Mesendoderm (in vitro differentiated cells): ENCODE results near the gene CEACAM5.

Source experiments
- DNase-seq: peaks from one replicate; pipeline ENCODE4 v3.0.0; 2013
- H2AK5ac ChIP-seq: 2 replicates; pipeline ENCODE4 v1.6.1; 2013; ENCODE audit warnings: low read length, inconsistent platforms
- H2BK120ac ChIP-seq: 2 replicates; pipeline ENCODE4 v1.6.1; 2013; ENCODE audit warnings: low read depth, mild to moderate bottlenecking, low read length, moderate library complexity, mixed read lengths
- H2BK15ac ChIP-seq: replicated peaks from 2 replicates; pipeline ENCODE4 v1.6.1; 2013; ENCODE audit warnings: low read depth, mild to moderate bottlenecking, moderate library complexity
- H2BK5ac ChIP-seq: 2 replicates; pipeline ENCODE4 v1.6.1; 2013; ENCODE audit warnings: low read length, inconsistent platforms
- H3K18ac ChIP-seq: 2 replicates; pipeline ENCODE4 v1.6.1; 2013; ENCODE audit warnings: mild to moderate bottlenecking, low read length, mixed read lengths
- H3K23ac ChIP-seq: one replicate; pipeline ENCODE4 v1.6.1; 2013; ENCODE audit warnings: low read length
- H3K27ac ChIP-seq: 2 replicates; pipeline ENCODE4 v1.5.1; 2013; ENCODE audit warnings: low read depth, mild to moderate bottlenecking, inconsistent platforms, low read length, moderate library complexity
- H3K27me3 ChIP-seq: 2 replicates; pipeline ENCODE4 v1.6.1; 2013; ENCODE audit warnings: low read length, control low read depth, mild to moderate bottlenecking, inconsistent platforms; ENCODE audit not compliant: insufficient read depth, poor library complexity
- H3K36me3 ChIP-seq: 2 replicates; pipeline ENCODE4 v1.6.1; 2013; ENCODE audit warnings: low read length, inconsistent platforms; ENCODE audit not compliant: control insufficient read depth, insufficient read depth
- H3K4ac ChIP-seq: one replicate; pipeline ENCODE4 v1.6.1; 2013; ENCODE audit warnings: low read depth, mild to moderate bottlenecking, low read length, moderate library complexity
- H3K4me1 ChIP-seq: 2 replicates; pipeline ENCODE4 v1.6.1; 2013; ENCODE audit warnings: low read depth, low read length, inconsistent platforms; ENCODE audit not compliant: control insufficient read depth
- H3K4me2 ChIP-seq: 2 replicates; pipeline ENCODE4 v1.6.1; 2013; ENCODE audit warnings: low read length
- H3K4me3 ChIP-seq: 2 replicates; pipeline ENCODE4 v1.5.1; 2013; ENCODE audit warnings: mild to moderate bottlenecking, low read length
- H3K56ac ChIP-seq: one replicate; pipeline ENCODE4 v1.6.1; 2013; ENCODE audit warnings: low read length
- H3K79me1 ChIP-seq: 2 replicates; pipeline ENCODE4 v1.6.1; 2013; ENCODE audit warnings: low read length, inconsistent platforms
- H3K79me2 ChIP-seq: 2 replicates; pipeline ENCODE4 v1.6.1; 2013; ENCODE audit warnings: mild to moderate bottlenecking, low read length; ENCODE audit not compliant: control insufficient read depth, insufficient read depth
- H3K9ac ChIP-seq: 2 replicates; pipeline ENCODE4 v1.6.1; 2013; ENCODE audit warnings: low read length, inconsistent platforms
- H4K5ac ChIP-seq: one replicate; pipeline ENCODE4 v1.6.1; 2013; ENCODE audit warnings: low read length
- H4K8ac ChIP-seq: one replicate; pipeline ENCODE4 v1.6.1; 2013; ENCODE audit warnings: low read depth, mild to moderate bottlenecking, control low read depth, low read length, moderate library complexity
- WGBS: extraction: QIAGEN DNeasy Blood & Tissue Kit; methylation state at CpG from one replicate; pipeline ENCODE4 v1.1.7; 2013; ENCODE audit warnings: low lambda C conversion rate, missing lambda C conversion rate; ENCODE audit not compliant: insufficient coverage; ENCODE audit errors: extremely low coverage; 5-methylcytosine and 5-hydroxymethylcytosine counted together

The CEACAM5 gene

DNA sequence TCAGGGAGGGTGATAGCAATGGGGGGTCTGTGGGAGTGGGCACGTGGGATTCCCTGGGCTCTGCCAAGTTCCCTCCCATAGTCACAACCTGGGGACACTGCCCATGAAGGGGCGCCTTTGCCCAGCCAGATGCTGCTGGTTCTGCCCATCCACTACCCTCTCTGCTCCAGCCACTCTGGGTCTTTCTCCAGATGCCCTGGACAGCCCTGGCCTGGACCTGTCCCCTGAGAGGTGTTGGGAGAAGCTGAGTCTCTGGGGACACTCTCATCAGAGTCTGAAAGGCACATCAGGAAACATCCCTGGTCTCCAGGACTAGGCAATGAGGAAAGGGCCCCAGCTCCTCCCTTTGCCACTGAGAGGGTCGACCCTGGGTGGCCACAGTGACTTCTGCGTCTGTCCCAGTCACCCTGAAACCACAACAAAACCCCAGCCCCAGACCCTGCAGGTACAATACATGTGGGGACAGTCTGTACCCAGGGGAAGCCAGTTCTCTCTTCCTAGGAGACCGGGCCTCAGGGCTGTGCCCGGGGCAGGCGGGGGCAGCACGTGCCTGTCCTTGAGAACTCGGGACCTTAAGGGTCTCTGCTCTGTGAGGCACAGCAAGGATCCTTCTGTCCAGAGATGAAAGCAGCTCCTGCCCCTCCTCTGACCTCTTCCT is 11.1 kb upstream of the CEACAM5 start:
- no peak overlapping the region for H2BK5ac ChIP-seq
- H3K4me2 ChIP-seq, result no peak overlapping the region
- no peaks in the 10 kb centered on the region for H3K27me3 ChIP-seq
- no peak overlapping the region for H3K23ac ChIP-seq
- no peak for DNase-seq
- no peak overlapping the region for H2BK120ac ChIP-seq
- no peaks in the 10 kb centered on the region for H3K36me3 ChIP-seq
- H3K4me3 ChIP-seq, result no peak overlapping the region
- no peak overlapping the region for H4K8ac ChIP-seq
- no peak overlapping the region for H2BK15ac ChIP-seq
- no peak overlapping the region for H3K9ac ChIP-seq
- H3K79me1 ChIP-seq, result no peaks in the 10 kb centered on the region
- no CpG with 5 or more reads among the region's 9 CpGs for WGBS
- H3K79me2 ChIP-seq, result no peaks in the 10 kb centered on the region
- no peak overlapping the region for H4K5ac ChIP-seq
- no peak overlapping the region for H2AK5ac ChIP-seq
- no peak overlapping the region for H3K18ac ChIP-seq
- no peak overlapping the region for H3K27ac ChIP-seq
- H3K4ac ChIP-seq, result no peak overlapping the region
- no peaks in the 10 kb centered on the region for H3K4me1 ChIP-seq
- no peak overlapping the region for H3K56ac ChIP-seq

DNA sequence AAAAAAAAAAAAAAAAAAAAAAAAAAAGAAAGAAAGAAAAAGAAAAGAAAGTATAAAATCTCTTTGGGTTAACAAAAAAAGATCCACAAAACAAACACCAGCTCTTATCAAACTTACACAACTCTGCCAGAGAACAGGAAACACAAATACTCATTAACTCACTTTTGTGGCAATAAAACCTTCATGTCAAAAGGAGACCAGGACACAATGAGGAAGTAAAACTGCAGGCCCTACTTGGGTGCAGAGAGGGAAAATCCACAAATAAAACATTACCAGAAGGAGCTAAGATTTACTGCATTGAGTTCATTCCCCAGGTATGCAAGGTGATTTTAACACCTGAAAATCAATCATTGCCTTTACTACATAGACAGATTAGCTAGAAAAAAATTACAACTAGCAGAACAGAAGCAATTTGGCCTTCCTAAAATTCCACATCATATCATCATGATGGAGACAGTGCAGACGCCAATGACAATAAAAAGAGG is 9.6 kb upstream of the CEACAM5 start:
- Histone ChIP-seq H4K5ac (no peak overlapping the region), H3K27ac (no peak overlapping the region), H2BK120ac (no peak overlapping the region), H4K8ac (no peak overlapping the region), H3K4me1 (no peaks in the 10 kb centered on the region), H3K56ac (no peak overlapping the region), H2BK15ac (no peak overlapping the region), H2AK5ac (no peak overlapping the region), H3K79me1 (no peaks in the 10 kb centered on the region), H3K79me2 (no peaks in the 10 kb centered on the region), H3K4me2 (no peak overlapping the region), H2BK5ac (no peak overlapping the region), H3K23ac (no peak overlapping the region), H3K27me3 (no peaks in the 10 kb centered on the region), H3K18ac (no peak overlapping the region), H3K4ac (no peak overlapping the region), H3K9ac (no peak overlapping the region), H3K36me3 (no peaks in the 10 kb centered on the region), H3K4me3 (no peak overlapping the region)
- WGBS, result no CpG with 5 or more reads among the region's 1 CpG
- no peak for DNase-seq

DNA sequence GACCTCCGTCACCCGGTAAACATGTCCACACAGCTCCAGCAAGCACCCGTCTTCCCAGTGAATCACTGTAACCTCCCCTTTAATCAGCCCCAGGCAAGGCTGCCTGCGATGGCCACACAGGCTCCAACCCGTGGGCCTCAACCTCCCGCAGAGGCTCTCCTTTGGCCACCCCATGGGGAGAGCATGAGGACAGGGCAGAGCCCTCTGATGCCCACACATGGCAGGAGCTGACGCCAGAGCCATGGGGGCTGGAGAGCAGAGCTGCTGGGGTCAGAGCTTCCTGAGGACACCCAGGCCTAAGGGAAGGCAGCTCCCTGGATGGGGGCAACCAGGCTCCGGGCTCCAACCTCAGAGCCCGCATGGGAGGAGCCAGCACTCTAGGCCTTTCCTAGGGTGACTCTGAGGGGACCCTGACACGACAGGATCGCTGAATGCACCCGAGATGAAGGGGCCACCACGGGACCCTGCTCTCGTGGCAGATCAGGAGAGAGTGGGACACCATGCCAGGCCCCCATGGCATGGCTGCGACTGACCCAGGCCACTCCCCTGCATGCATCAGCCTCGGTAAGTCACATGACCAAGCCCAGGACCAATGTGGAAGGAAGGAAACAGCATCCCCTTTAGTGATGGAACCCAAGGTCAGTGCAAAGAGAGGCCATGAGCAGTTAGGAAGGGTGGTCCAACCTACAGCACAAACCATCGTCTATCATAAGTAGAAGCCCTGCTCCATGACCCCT is 9.0 kb upstream of the CEACAM5 start:
- no peak overlapping the region for H3K56ac ChIP-seq
- no peak overlapping the region for H3K9ac ChIP-seq
- H3K23ac ChIP-seq, result no peak overlapping the region
- H4K8ac ChIP-seq, result no peak overlapping the region
- H4K5ac ChIP-seq, result no peak overlapping the region
- no peak overlapping the region for H3K4me2 ChIP-seq
- no peak overlapping the region for H3K18ac ChIP-seq
- H3K4me3 ChIP-seq, result no peak overlapping the region
- no peak for DNase-seq
- no peaks in the 10 kb centered on the region for H3K27me3 ChIP-seq
- H2BK15ac ChIP-seq, result no peak overlapping the region
- H3K79me2 ChIP-seq, result no peaks in the 10 kb centered on the region
- no peak overlapping the region for H3K27ac ChIP-seq
- H3K4ac ChIP-seq, result no peak overlapping the region
- H3K79me1 ChIP-seq, result no peaks in the 10 kb centered on the region
- no peak overlapping the region for H2AK5ac ChIP-seq
- H3K36me3 ChIP-seq, result no peaks in the 10 kb centered on the region
- H3K4me1 ChIP-seq, result no peaks in the 10 kb centered on the region
- no peak overlapping the region for H2BK5ac ChIP-seq
- no CpG with 5 or more reads among the region's 17 CpGs for WGBS
- no peak overlapping the region for H2BK120ac ChIP-seq

DNA sequence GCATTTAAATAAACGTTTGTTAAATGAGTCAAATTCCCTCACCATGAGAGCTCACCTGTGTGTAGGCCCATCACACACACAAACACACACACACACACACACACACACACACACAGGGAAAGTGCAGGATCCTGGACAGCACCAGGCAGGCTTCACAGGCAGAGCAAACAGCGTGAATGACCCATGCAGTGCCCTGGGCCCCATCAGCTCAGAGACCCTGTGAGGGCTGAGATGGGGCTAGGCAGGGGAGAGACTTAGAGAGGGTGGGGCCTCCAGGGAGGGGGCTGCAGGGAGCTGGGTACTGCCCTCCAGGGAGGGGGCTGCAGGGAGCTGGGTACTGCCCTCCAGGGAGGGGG is 8.5 kb upstream of the CEACAM5 start:
- Histone ChIP-seq H3K56ac (no peak overlapping the region), H3K4me1 (no peaks in the 10 kb centered on the region), H2BK5ac (no peak overlapping the region), H4K5ac (no peak overlapping the region), H2BK120ac (no peak overlapping the region), H4K8ac (no peak overlapping the region), H3K27ac (no peak overlapping the region), H2AK5ac (no peak overlapping the region), H3K79me1 (no peaks in the 10 kb centered on the region), H3K4me3 (no peak overlapping the region), H3K36me3 (no peaks in the 10 kb centered on the region), H3K4ac (no peak overlapping the region), H3K18ac (no peak overlapping the region), H2BK15ac (no peak overlapping the region), H3K4me2 (no peak overlapping the region), H3K9ac (no peak overlapping the region), H3K23ac (no peak overlapping the region), H3K27me3 (no peaks in the 10 kb centered on the region), H3K79me2 (no peaks in the 10 kb centered on the region)
- no CpG with 5 or more reads among the region's 2 CpGs for WGBS
- no peak for DNase-seq

GRCh38 chr19:41700381-41701195 is 7.8 kb upstream of the CEACAM5 start:
- H4K5ac ChIP-seq, result no peak overlapping the region

More at GRCh38 chr19:41700381-41701195, 7.8 kb upstream of the CEACAM5 start:
- Histone ChIP-seq H3K4me2 (no peak overlapping the region), H3K9ac (no peak overlapping the region), H3K36me3 (no peaks in the 10 kb centered on the region), H4K8ac (no peak overlapping the region), H3K56ac (no peak overlapping the region), H3K4me3 (no peak overlapping the region), H3K4me1 (no peaks in the 10 kb centered on the region), H3K79me2 (no peaks in the 10 kb centered on the region), H2BK15ac (no peak overlapping the region), H2BK120ac (no peak overlapping the region), H3K27me3 (no peaks in the 10 kb centered on the region), H2AK5ac (no peak overlapping the region), H3K27ac (no peak overlapping the region), H3K79me1 (no peaks in the 10 kb centered on the region), H3K4ac (no peak overlapping the region), H2BK5ac (no peak overlapping the region), H3K18ac (no peak overlapping the region), H3K23ac (no peak overlapping the region)
- no peak for DNase-seq
- WGBS, result no CpG with 5 or more reads among the region's 13 CpGs
